Gastroesophageal sphincter (tissue), 3 donors: ENCODE data around the gene SORCS1.

ENCODE experiments used
- CTCF ChIP-seq, 4 experiments: fragments of 200-600 bp in 2 of 4; fragments of 450-650 bp in 2 of 4; sonication (generic) in 1 of 4; IDR thresholded peaks; one replicate each; pipeline ENCODE4 v1.5.1; 2017 to 2019; ENCODE audit warnings: antibody characterized with exemption in 4 of 4, mild to moderate bottlenecking in 2 of 4, moderate library complexity in 2 of 4
- EP300 ChIP-seq: sonication (generic); formaldehyde crosslinking; IDR thresholded peaks from one replicate; pipeline ENCODE4 v1.6.1; 2017; ENCODE audit warnings: antibody characterized with exemption, mild to moderate bottlenecking
- POLR2A ChIP-seq, 2 donors: fragments of 450-650 bp; IDR thresholded peaks; one replicate each; pipeline ENCODE4 v1.6.1; 2017; ENCODE audit warnings: antibody characterized with exemption in 2 of 2, mild to moderate bottlenecking in 2 of 2, moderate library complexity in 1 of 2
- POLR2AphosphoS5 ChIP-seq: sonication (generic); formaldehyde crosslinking; IDR thresholded peaks from one replicate; pipeline ENCODE4 v1.6.1; 2017; ENCODE audit warnings: antibody characterized with exemption

GRCh38 chr10:106804992-106805582 lies 359.4 kb downstream of the SORCS1 start:
- TF ChIP-seq CTCF (IDR thresholded peaks at IDR 0.05) (no peak), EP300 (no peak), POLR2A (IDR thresholded peaks at IDR 0.05) (no peak), POLR2AphosphoS5 (no peak)
